GM23338 (cell line): ENCODE results near the gene C1orf185. TPM values are rescaled to one million over a fixed set of nuclear protein-coding genes. Genes with fewer than 3 reads are reported as not detected.

ENCODE experiments used
- ATAC-seq: fragments of 200-7000 bp; cut with Tn5 transposase; 3 replicates; pipeline ENCODE4 v1.9.1; 2020
- DNase-seq: peaks from one replicate; pipeline ENCODE4 v3.0.0-alpha.2; 2015; ENCODE audit warnings: low spot score
- H2AFZ ChIP-seq: fragments of 200-600 bp; sonication (generic); 2 replicates; pipeline ENCODE4 v1.8.0; 2016; ENCODE audit warnings: antibody characterized with exemption, mild to moderate bottlenecking, moderate library complexity
- H3F3A ChIP-seq: fragments of 200-600 bp; sonication (generic); replicated peaks from 2 replicates; pipeline ENCODE4 v1.8.0; 2017; ENCODE audit warnings: antibody characterized with exemption, mixed run types, low read depth
- H3K27ac ChIP-seq: fragments of 200-600 bp; sonication (generic); 2 replicates; pipeline ENCODE4 v1.6.1; 2016; ENCODE audit warnings: low read depth
- H3K27me3 ChIP-seq: fragments of 200-600 bp; sonication (generic); 2 replicates; pipeline ENCODE4 v1.8.0; 2016; ENCODE audit warnings: mild to moderate bottlenecking, mixed run types, moderate library complexity; ENCODE audit not compliant: insufficient read depth
- H3K36me3 ChIP-seq: fragments of 200-600 bp; sonication (generic); 2 replicates; pipeline ENCODE4 v1.8.0; 2016; ENCODE audit warnings: mild to moderate bottlenecking; ENCODE audit not compliant: insufficient read depth
- H3K4me1 ChIP-seq: fragments of 200-600 bp; sonication (generic); 2 replicates; pipeline ENCODE4 v1.8.0; 2016; ENCODE audit warnings: mild to moderate bottlenecking, moderate library complexity; ENCODE audit not compliant: insufficient read depth
- H3K4me2 ChIP-seq: fragments of 200-600 bp; sonication (generic); 2 replicates; pipeline ENCODE4 v1.7.1; 2017; ENCODE audit warnings: mixed run types
- H3K4me3 ChIP-seq: fragments of 200-600 bp; sonication (generic); 2 replicates; pipeline ENCODE4 v1.6.1; 2016; ENCODE audit warnings: mixed run types
- H3K79me2 ChIP-seq: fragments of 200-600 bp; sonication (generic); replicated peaks from 2 replicates; pipeline ENCODE4 v1.8.0; 2017; ENCODE audit warnings: mild to moderate bottlenecking; ENCODE audit not compliant: insufficient read depth
- H3K9me2 ChIP-seq: fragments of 200-600 bp; sonication (generic); 2 replicates; pipeline ENCODE4 v1.8.0; 2017; ENCODE audit not compliant: insufficient read depth
- H4K20me1 ChIP-seq: fragments of 200-600 bp; sonication (generic); replicated peaks from 2 replicates; pipeline ENCODE4 v1.8.0; 2017; ENCODE audit warnings: mild to moderate bottlenecking; ENCODE audit not compliant: insufficient read depth
- H3K27ac Mint-ChIP-seq: 2 replicates; pipeline ENCODE4 v1.8.0; 2020; ENCODE audit warnings: inconsistent platforms, mild to moderate bottlenecking, moderate library complexity, mixed read lengths
- H3K27me3 Mint-ChIP-seq: 3 replicates; pipeline ENCODE4 v1.8.0; 2022; ENCODE audit warnings: low read depth, mild to moderate bottlenecking, moderate library complexity, mixed read lengths, inconsistent platforms; ENCODE audit not compliant: insufficient read depth, poor library complexity
- H3K36me3 Mint-ChIP-seq: 3 replicates; pipeline ENCODE4 v1.8.0; 2021; ENCODE audit warnings: low read depth, mild to moderate bottlenecking, inconsistent platforms, moderate library complexity, mixed read lengths
- H3K4me1 Mint-ChIP-seq: 3 replicates; pipeline ENCODE4 v1.8.0; 2020; ENCODE audit warnings: mild to moderate bottlenecking, inconsistent platforms, mixed read lengths
- H3K4me3 Mint-ChIP-seq: 3 replicates; pipeline ENCODE4 v1.8.0; 2021; ENCODE audit warnings: moderate library complexity, mild to moderate bottlenecking, inconsistent platforms, mixed read lengths
- H3K9me3 Mint-ChIP-seq: 3 replicates; pipeline ENCODE4 v1.8.0; 2020; ENCODE audit warnings: moderate library complexity, mild to moderate bottlenecking, inconsistent platforms, mixed read lengths
- CREB1 ChIP-seq: fragments of 250-450 bp; sonication (Bioruptor Pico); IDR thresholded peaks from 2 replicates; pipeline ENCODE4 v1.5.0; 2020; ENCODE audit warnings: low read depth, mild to moderate bottlenecking, moderate library complexity
- CTCF ChIP-seq, 2 experiments: fragments of 200-600 bp in 1 of 2; sonication (generic) in 1 of 2; conservative IDR thresholded peaks; 2 replicates each; pipeline versions ENCODE4 v1.5.1 to v1.6.1; 2016 to 2017; ENCODE audit warnings: antibody characterized with exemption in 2 of 2, low read depth in 2 of 2, mild to moderate bottlenecking in 2 of 2, moderate library complexity in 1 of 2
- ETS1 ChIP-seq: IDR thresholded peaks from 2 replicates; pipeline ENCODE4 v1.6.1; 2016; ENCODE audit warnings: antibody characterized with exemption
- EZH2 ChIP-seq: fragments of 200-600 bp; sonication (generic); IDR thresholded peaks from one replicate; pipeline ENCODE4 v1.8.0; 2017; ENCODE audit warnings: antibody characterized with exemption, mild to moderate bottlenecking, low read depth; ENCODE audit not compliant: unreplicated experiment
- EZH2phosphoT487 ChIP-seq: fragments of 200-600 bp; sonication (generic); IDR thresholded peaks from one replicate; pipeline ENCODE4 v1.8.1; 2018; ENCODE audit warnings: antibody characterized with exemption; ENCODE audit not compliant: unreplicated experiment
- JUNB ChIP-seq: IDR thresholded peaks from one replicate; pipeline ENCODE4 v1.6.1; 2016; ENCODE audit warnings: antibody characterized with exemption; ENCODE audit not compliant: unreplicated experiment
- NANOG ChIP-seq: IDR thresholded peaks from 2 replicates; pipeline ENCODE4 v1.6.1; 2016; ENCODE audit warnings: antibody characterized with exemption, borderline replicate concordance
- POLR2AphosphoS5 ChIP-seq: IDR thresholded peaks from 2 replicates; pipeline ENCODE4 v1.6.1; 2016; ENCODE audit warnings: antibody characterized with exemption, low read depth
- REST ChIP-seq: IDR thresholded peaks from one replicate; pipeline ENCODE4 v1.6.1; 2018; ENCODE audit warnings: antibody characterized with exemption; ENCODE audit not compliant: unreplicated experiment
- STAT1 ChIP-seq: IDR thresholded peaks from one replicate; pipeline ENCODE4 v1.6.1; 2016; ENCODE audit warnings: antibody characterized with exemption; ENCODE audit not compliant: unreplicated experiment
- ZNF114 ChIP-seq: fragments of 250-450 bp; sonication (Bioruptor Pico); IDR thresholded peaks from 2 replicates; pipeline ENCODE4 v1.5.0; 2020; ENCODE audit warnings: mild to moderate bottlenecking, moderate library complexity
- ZNF331 ChIP-seq: fragments of 250-450 bp; sonication (Bioruptor Pico); IDR thresholded peaks from 2 replicates; pipeline ENCODE4 v1.5.0; 2020; ENCODE audit warnings: low read depth, mild to moderate bottlenecking, moderate library complexity
- ZNF462 ChIP-seq: fragments of 250-450 bp; sonication (Bioruptor Pico); IDR thresholded peaks from 2 replicates; pipeline ENCODE4 v1.5.0; 2020; ENCODE audit warnings: mild to moderate bottlenecking, moderate library complexity
- polyA plus RNA-seq: library from polyadenylated mRNA; unstranded; fragments of >200 nt; fragmentation: Nextera tagmentation; extraction: Ambion mirVana; gene quantifications from 2 replicates; pipeline ENCODE4 v1.2.1, GENCODE V29; 2016
- total RNA-seq: library from RNA; depleted of rRNA; stranded (reverse); fragments of >200 nt; shearing (Covaris generic); gene quantifications from 2 replicates; pipeline ENCODE4 v1.2.3, GENCODE V29; 2014

C1orf185 gene
- total and polyA plus RNA-seq, 2 experiments from 2014 or later: not detected

- no peaks in the 10 kb centered on the region; the same call in 2 of the 3 replicates for H3K9me3 Mint-ChIP-seq
- no peaks in the 10 kb centered on the region for H3K4me1 Mint-ChIP-seq
- H3K27me3 ChIP-seq: no peaks in the 10 kb centered on the region
- no peak overlapping the region for H3K4me3 Mint-ChIP-seq
- H3K79me2 ChIP-seq: no peaks in the 10 kb centered on the region
- H4K20me1 ChIP-seq: no peaks in the 10 kb centered on the region
- no peak overlapping the region for H3K27ac ChIP-seq
- no peak overlapping the region for H3K4me3 ChIP-seq
- H3K36me3 ChIP-seq: no peaks in the 10 kb centered on the region
- no peak for DNase-seq
- H3K27ac Mint-ChIP-seq: no peak overlapping the region
- H2AFZ ChIP-seq: no peak overlapping the region
- TF ChIP-seq ZNF114: no peak
- no peak for TF ChIP-seq CREB1 (CRISPR knock-in tag)
- no peak for TF ChIP-seq ETS1
- no peak for TF ChIP-seq STAT1
- no peak for TF ChIP-seq ZNF462 (CRISPR knock-in tag)
- TF ChIP-seq JUNB: no peak
- TF ChIP-seq CTCF (conservative IDR thresholded peaks at IDR 0.05; ENCODE audit: low read depth in 2 of 2): no peak
- TF ChIP-seq ZNF331 (CRISPR knock-in tag): no peak
- TF ChIP-seq REST: no peak
- no peak for TF ChIP-seq POLR2AphosphoS5
- no peak for TF ChIP-seq NANOG
- TF ChIP-seq EZH2phosphoT487: no peak
- no peak for TF ChIP-seq EZH2
- H3F3A ChIP-seq: no peaks in the 10 kb centered on the region
- H3K9me2 ChIP-seq: no peaks in the 10 kb centered on the region
- H3K4me2 ChIP-seq: no peak overlapping the region
- ATAC-seq: no peak
- H3K4me1 ChIP-seq: no peaks in the 10 kb centered on the region
- no peaks in the 10 kb centered on the region for H3K27me3 Mint-ChIP-seq
- H3K36me3 Mint-ChIP-seq: no peaks in the 10 kb centered on the region
Measured at GRCh38 chr1:51172811-51173210, 70.8 kb downstream of the C1orf185 start.
